ENCODE data around the gene GPR107.

Gene GPR107

DNA sequence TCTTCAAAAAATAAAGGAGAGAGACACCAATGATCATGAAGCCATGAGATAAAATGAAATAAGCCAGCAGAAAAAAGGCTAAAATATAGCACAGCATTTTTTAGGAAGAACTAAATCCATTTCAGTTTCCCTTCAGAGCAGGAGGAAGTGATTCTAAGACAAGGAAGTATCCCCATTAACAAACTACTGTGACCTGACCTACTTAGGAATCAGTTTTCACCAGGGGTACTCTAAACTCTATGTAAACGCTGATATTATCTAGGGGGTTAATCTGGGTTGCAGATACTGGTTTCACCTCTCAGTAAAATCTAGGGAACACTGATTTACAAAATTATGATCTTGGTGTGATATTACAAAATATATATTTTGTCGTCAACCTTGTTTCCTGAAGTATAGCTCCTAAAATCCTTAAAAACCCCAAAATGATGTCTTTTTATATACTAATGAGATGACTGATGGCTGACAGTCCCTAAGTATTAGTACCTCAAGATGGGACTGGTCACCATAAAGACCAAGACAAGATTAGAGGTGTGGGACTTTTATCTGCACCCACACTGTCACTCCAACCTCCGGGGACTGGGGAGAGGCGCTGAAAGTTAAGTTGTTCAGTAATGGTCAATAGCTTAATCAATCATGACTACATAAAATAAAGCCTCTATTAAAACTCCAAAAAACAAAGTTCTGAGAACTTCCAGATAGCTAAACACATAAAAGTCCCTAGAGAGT, 7.8 kb upstream of the GPR107 start:
- no peak for DNase-seq (ENCODE audit: low spot score)
- TF ChIP-seq, protein P1, sequence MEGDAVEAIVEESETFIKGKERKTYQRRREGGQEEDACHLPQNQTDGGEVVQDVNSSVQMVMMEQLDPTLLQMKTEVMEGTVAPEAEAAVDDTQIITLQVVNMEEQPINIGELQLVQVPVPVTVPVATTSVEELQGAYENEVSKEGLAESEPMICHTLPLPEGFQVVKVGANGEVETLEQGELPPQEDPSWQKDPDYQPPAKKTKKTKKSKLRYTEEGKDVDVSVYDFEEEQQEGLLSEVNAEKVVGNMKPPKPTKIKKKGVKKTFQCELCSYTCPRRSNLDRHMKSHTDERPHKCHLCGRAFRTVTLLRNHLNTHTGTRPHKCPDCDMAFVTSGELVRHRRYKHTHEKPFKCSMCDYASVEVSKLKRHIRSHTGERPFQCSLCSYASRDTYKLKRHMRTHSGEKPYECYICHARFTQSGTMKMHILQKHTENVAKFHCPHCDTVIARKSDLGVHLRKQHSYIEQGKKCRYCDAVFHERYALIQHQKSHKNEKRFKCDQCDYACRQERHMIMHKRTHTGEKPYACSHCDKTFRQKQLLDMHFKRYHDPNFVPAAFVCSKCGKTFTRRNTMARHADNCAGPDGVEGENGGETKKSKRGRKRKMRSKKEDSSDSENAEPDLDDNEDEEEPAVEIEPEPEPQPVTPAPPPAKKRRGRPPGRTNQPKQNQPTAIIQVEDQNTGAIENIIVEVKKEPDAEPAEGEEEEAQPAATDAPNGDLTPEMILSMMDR (IDR thresholded peaks at IDR 0.05; ENCODE audit: borderline replicate concordance, control extremely low read depth, extremely low read depth, insufficient read depth, missing control alignments) = no peak
- in situ Hi-C loops (cut with MboI; ENCODE audit: low sequenced_read_pairs, unreplicated experiment) = no loop called here

DNA sequence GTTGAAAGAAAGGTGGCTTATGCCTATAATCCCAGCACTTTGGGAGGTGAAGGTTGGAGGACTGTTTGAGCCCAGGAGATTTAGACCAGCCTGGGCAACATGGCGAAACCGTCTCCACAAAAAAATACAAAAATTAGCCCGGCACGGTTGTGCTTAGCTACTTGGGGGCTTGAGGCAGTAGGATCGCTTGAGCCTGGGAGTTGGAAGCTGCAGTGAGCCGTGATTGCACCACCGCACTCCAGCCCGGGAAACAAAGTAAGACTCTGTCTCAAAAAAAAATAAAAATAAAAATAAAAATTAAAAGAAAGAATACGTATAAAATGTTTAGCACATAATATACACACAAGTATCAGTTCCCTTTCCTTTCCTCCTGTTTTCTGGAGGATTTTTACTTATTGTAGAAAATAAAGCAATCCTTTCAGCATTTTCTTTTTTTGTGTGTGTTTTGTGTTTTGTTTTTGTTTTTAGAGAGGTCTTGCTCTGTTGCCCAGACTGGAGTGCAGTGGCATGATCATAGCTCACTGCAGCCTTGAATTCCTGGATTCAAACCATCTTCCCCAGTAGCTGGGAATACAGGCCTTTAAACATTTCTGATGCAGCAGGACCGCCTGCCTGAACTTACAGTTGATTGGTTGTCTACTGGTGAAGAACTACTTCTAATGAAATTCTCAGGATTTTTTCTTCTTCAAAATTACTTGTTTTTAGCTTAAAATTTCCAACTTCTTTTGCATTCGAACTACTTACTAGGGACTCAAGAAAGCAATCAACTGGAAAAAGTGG, 4.1 kb upstream of the GPR107 start:
- DNase-seq (ENCODE audit: low spot score) = no peak
- in situ Hi-C loops (cut with MboI; ENCODE audit: low sequenced_read_pairs, unreplicated experiment) = no loop called here
- TF ChIP-seq, protein P1 (IDR thresholded peaks at IDR 0.05; ENCODE audit: borderline replicate concordance, control extremely low read depth, extremely low read depth, insufficient read depth, missing control alignments) = no peak

DNA sequence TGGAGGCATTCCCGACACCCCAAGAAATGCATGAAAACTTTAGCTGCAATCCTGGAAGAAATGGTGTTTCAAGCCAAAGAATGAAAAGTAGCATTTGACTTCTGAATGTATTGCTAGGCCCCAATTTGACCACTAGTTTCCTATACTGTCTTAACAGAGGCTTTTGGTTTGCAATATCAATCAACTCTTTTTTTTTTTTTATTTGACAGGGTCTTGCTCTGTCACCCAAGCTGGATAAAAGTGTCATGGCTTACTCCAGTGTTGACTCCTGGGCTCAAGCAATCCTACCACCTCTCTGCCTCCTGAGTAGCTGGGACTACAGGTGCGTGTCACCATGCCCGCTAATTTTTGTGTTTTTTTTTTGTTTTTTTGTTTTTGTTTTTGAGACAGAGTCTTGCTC, 3.2 kb upstream of the GPR107 start:
- in situ Hi-C loops (cut with MboI; ENCODE audit: low sequenced_read_pairs, unreplicated experiment) = no loop called here
- DNase-seq (ENCODE audit: low spot score) = no peak
- TF ChIP-seq, protein P1 (IDR thresholded peaks at IDR 0.05; ENCODE audit: borderline replicate concordance, control extremely low read depth, extremely low read depth, insufficient read depth, missing control alignments) = no peak

DNA sequence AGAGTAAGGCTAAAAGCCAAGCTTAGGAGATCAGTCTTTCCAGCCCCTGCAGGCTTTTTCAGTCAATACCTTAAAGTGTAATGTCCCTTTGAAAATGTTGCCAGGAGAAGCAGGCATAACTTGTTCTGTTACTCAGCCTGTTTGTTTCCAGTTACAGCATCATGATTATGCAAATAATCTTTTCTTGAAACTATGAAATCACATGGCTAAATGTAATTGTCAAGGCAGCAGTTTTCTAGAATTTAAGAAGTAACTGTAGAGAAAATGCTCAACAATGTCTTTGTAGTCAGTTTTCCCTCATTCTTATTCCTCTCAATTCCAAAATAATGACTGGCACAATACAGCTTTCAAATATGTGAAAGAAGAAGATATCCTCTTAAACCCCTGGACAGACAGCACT, 1.9 kb upstream of the GPR107 start:
- TF ChIP-seq, protein P1 (IDR thresholded peaks at IDR 0.05; ENCODE audit: borderline replicate concordance, control extremely low read depth, extremely low read depth, insufficient read depth, missing control alignments) = no peak
- peak; percentile 18 for DNase-seq (ENCODE audit: low spot score)
- in situ Hi-C loops (cut with MboI; ENCODE audit: low sequenced_read_pairs, unreplicated experiment) = no loop called here

DNA sequence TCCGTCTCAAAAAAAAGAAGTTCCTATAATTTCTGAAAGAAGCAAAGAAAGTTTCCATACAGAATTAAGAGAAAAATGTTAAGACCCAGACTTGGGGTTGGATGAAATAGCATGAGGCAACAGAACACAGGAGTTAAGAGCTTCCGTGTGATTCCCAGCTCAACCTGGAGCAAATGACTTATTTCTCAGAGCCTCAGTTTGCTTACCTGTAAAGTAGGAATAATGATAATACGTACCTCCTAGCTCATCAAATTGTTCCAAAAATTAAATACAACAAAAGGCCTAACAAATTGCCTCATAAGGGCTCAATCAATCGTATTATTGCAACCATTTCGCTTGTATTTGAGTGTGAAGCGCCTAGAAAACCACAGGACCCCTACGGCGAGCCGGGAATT, 600 bp upstream of the GPR107 start:
- DNase-seq (ENCODE audit: low spot score) = no peak
- in situ Hi-C loops (cut with MboI; ENCODE audit: low sequenced_read_pairs, unreplicated experiment) = no loop called here

DNA sequence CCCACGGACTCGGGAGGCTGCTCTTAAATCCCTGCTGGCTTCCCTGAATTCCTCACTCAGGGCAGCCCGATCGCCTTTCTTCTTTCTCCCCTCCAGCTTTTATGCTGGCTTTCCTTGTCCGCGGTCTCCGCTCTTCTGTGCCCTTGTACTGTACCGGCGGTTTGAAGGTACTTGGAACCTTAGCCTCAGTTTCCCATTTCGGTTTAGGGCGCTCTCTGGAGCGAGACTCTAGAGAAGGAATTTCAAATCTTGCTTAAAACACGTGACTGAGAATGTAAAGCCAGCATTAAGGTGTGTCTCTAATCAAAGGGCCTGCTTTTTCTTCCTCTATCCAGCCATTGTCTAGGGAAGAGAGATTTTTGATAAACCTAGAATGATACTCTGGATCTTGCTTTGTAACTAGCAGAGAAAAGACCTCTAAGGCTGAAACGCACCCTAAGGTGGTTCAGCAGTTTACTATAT, 650 bp downstream of the GPR107 start:
- in situ Hi-C loops (cut with MboI; ENCODE audit: low sequenced_read_pairs, unreplicated experiment) = no loop called here
- DNase-seq (ENCODE audit: low spot score) = no peak

More for the DNA sequence above, 600 bp upstream of the GPR107 start:
- TF ChIP-seq, protein P1 (IDR thresholded peaks at IDR 0.05; ENCODE audit: borderline replicate concordance, control extremely low read depth, extremely low read depth, insufficient read depth, missing control alignments) = no peak

More for the DNA sequence above, 650 bp downstream of the GPR107 start:
- TF ChIP-seq, protein P1 (IDR thresholded peaks at IDR 0.05; ENCODE audit: borderline replicate concordance, control extremely low read depth, extremely low read depth, insufficient read depth, missing control alignments) = no peak

Data from GM13976 (cell line).